ENCODE data around the gene TCEA3.

The TCEA3 gene

GRCh38 chr1:23344987-23345472 is 79.5 kb downstream of the TCEA3 start:
- peak overlapping the region; percentile 88 for H3K27ac ChIP-seq (ENCODE audit: low read length)
- H3K9ac ChIP-seq (ENCODE audit: low read length in 2 of 2), result peak overlapping the region; percentile 96 to 99
- H3K9me3 ChIP-seq (ENCODE audit: control insufficient read depth in 2 of 2, low read length in 2 of 2), result no peaks in the 10 kb centered on the region
- no peaks in the 10 kb centered on the region for H3K27me3 ChIP-seq (ENCODE audit: control insufficient read depth in 1 of 2, insufficient read depth in 2 of 2, low read length in 2 of 2)
- peaks cover 14% of the 10 kb centered on the region for H3K4me1 ChIP-seq (ENCODE audit: control insufficient read depth, insufficient read depth, low read length)
- H3K36me3 ChIP-seq (ENCODE audit: control insufficient read depth in 2 of 2, insufficient read depth in 2 of 2, low read length in 2 of 2), result no peaks in the 10 kb centered on the region
- peak overlapping the region; percentile 86 to 97 for H3K4me3 ChIP-seq (ENCODE audit: low read length in 2 of 2)

GRCh38 chr1:23344111-23344986 is 80.2 kb downstream of the TCEA3 start, which contains the start of gene HNRNPR:
HNRNPR (minus strand) TSS chr1:23344284; CDS start chr1:23341008, 3,276 bp downstream.
- Histone ChIP-seq H3K27ac (ENCODE audit: low read length) (peak within 1 kb of the TSS; percentile 88), H3K9ac (ENCODE audit: low read length in 2 of 2) (peak within 1 kb of the TSS; percentile 96 to 99), H3K27me3 (ENCODE audit: control insufficient read depth in 1 of 2, insufficient read depth in 2 of 2, low read length in 2 of 2) (no peaks in the 10 kb centered on the region), H3K36me3 (ENCODE audit: control insufficient read depth in 2 of 2, insufficient read depth in 2 of 2, low read length in 2 of 2) (no peaks in the 10 kb centered on the region), H3K4me1 (ENCODE audit: control insufficient read depth, insufficient read depth, low read length) (peaks cover 18% of the 10 kb centered on the region), H3K9me3 (ENCODE audit: control insufficient read depth in 2 of 2, low read length in 2 of 2) (no peaks in the 10 kb centered on the region), H3K4me3 (ENCODE audit: low read length in 2 of 2) (peak within 1 kb of the TSS; percentile 86 to 97)

- Histone ChIP-seq H3K27me3 (ENCODE audit: control insufficient read depth in 1 of 2, insufficient read depth in 2 of 2, low read length in 2 of 2) (no peaks in the 10 kb centered on the region), H3K9me3 (ENCODE audit: control insufficient read depth in 2 of 2, low read length in 2 of 2) (no peaks in the 10 kb centered on the region), H3K27ac (ENCODE audit: low read length) (peak overlapping the region; percentile 88), H3K36me3 (ENCODE audit: control insufficient read depth in 2 of 2, insufficient read depth in 2 of 2, low read length in 2 of 2) (no peaks in the 10 kb centered on the region), H3K4me3 (ENCODE audit: low read length in 2 of 2) (peak overlapping the region; percentile 86 to 88), H3K9ac (ENCODE audit: low read length in 2 of 2) (peak overlapping the region; percentile 77 to 94), H3K4me1 (ENCODE audit: control insufficient read depth, insufficient read depth, low read length) (peaks cover 18% of the 10 kb centered on the region)
These were observed 81.1 kb downstream of the TCEA3 start for GRCh38 chr1:23343221-23344110.

- Histone ChIP-seq H3K27me3 (ENCODE audit: control insufficient read depth in 1 of 2, insufficient read depth in 2 of 2, low read length in 2 of 2) (no peaks in the 10 kb centered on the region), H3K4me1 (ENCODE audit: control insufficient read depth, insufficient read depth, low read length) (peaks cover 18% of the 10 kb centered on the region), H3K9ac (ENCODE audit: low read length in 2 of 2) (peak overlapping the region in 1 of 2 donors; percentile 94), H3K27ac (ENCODE audit: low read length) (no peak overlapping the region), H3K36me3 (ENCODE audit: control insufficient read depth in 2 of 2, insufficient read depth in 2 of 2, low read length in 2 of 2) (peaks cover 0 to 6% of the 10 kb centered on the region in 2 donors), H3K9me3 (ENCODE audit: control insufficient read depth in 2 of 2, low read length in 2 of 2) (no peaks in the 10 kb centered on the region), H3K4me3 (ENCODE audit: low read length in 2 of 2) (peak overlapping the region; percentile 86 to 88)
These were observed 82.4 kb downstream of the TCEA3 start for GRCh38 chr1:23341931-23342692.

- H3K4me3 ChIP-seq (ENCODE audit: low read length in 2 of 2), result no peak overlapping the region
- H3K9ac ChIP-seq (ENCODE audit: low read length in 2 of 2), result no peak overlapping the region
- peaks cover 14% of the 10 kb centered on the region for H3K4me1 ChIP-seq (ENCODE audit: control insufficient read depth, insufficient read depth, low read length)
These were observed 84.9 kb downstream of the TCEA3 start for GRCh38 chr1:23339632-23340031.

GRCh38 chr1:23337869-23338268 is 86.7 kb downstream of the TCEA3 start:
- Histone ChIP-seq H3K9me3 (ENCODE audit: control insufficient read depth in 2 of 2, low read length in 2 of 2) (no peaks in the 10 kb centered on the region), H3K4me1 (ENCODE audit: control insufficient read depth, insufficient read depth, low read length) (peaks cover 14% of the 10 kb centered on the region), H3K9ac (ENCODE audit: low read length in 2 of 2) (no peak overlapping the region), H3K4me3 (ENCODE audit: low read length in 2 of 2) (no peak overlapping the region), H3K27ac (ENCODE audit: low read length) (no peak overlapping the region), H3K36me3 (ENCODE audit: control insufficient read depth in 2 of 2, insufficient read depth in 2 of 2, low read length in 2 of 2) (peaks cover 14 to 21% of the 10 kb centered on the region in 2 donors), H3K27me3 (ENCODE audit: control insufficient read depth in 1 of 2, insufficient read depth in 2 of 2, low read length in 2 of 2) (no peaks in the 10 kb centered on the region)

More at GRCh38 chr1:23339632-23340031, 84.9 kb downstream of the TCEA3 start:
- Histone ChIP-seq H3K9me3 (ENCODE audit: control insufficient read depth in 2 of 2, low read length in 2 of 2) (no peaks in the 10 kb centered on the region), H3K36me3 (ENCODE audit: control insufficient read depth in 2 of 2, insufficient read depth in 2 of 2, low read length in 2 of 2) (peaks cover 5 to 11% of the 10 kb centered on the region in 2 donors), H3K27ac (ENCODE audit: low read length) (no peak overlapping the region), H3K27me3 (ENCODE audit: control insufficient read depth in 1 of 2, insufficient read depth in 2 of 2, low read length in 2 of 2) (no peaks in the 10 kb centered on the region)

GRCh38 chr1:23331713-23332112 is 92.8 kb downstream of the TCEA3 start:
- H3K9me3 ChIP-seq (ENCODE audit: control insufficient read depth in 2 of 2, low read length in 2 of 2), result no peaks in the 10 kb centered on the region
- no peak overlapping the region for H3K4me3 ChIP-seq (ENCODE audit: low read length in 2 of 2)
- H3K27ac ChIP-seq (ENCODE audit: low read length), result no peak overlapping the region
- no peaks in the 10 kb centered on the region for H3K27me3 ChIP-seq (ENCODE audit: control insufficient read depth in 1 of 2, insufficient read depth in 2 of 2, low read length in 2 of 2)
- no peaks in the 10 kb centered on the region for H3K4me1 ChIP-seq (ENCODE audit: control insufficient read depth, insufficient read depth, low read length)
- H3K9ac ChIP-seq (ENCODE audit: low read length in 2 of 2), result no peak overlapping the region
- peaks cover 37 to 42% of the 10 kb centered on the region in 2 donors for H3K36me3 ChIP-seq (ENCODE audit: control insufficient read depth in 2 of 2, insufficient read depth in 2 of 2, low read length in 2 of 2)
